Thoracic aorta (tissue), 2 donors: ENCODE measurements around the gene ENG. TPM values are rescaled to one million over a fixed set of nuclear protein-coding genes. Genes with fewer than 3 reads are reported as not detected.
"Not testable (repeated sequence)": the region's sequence is repeated elsewhere in the genome, so short reads cannot be mapped to it uniquely, and the experiment has no call there.

ENCODE experiments used
- ATAC-seq: fragments of 150-250 bp; one replicate; pipeline ENCODE4 v1.8.0; 2017; ENCODE audit warnings: low read depth; ENCODE audit not compliant: insufficient number of reproducible peaks, low FRiP score
- DNase-seq: peaks from one replicate; pipeline ENCODE4 v3.0.0-alpha.2; 2020; ENCODE audit warnings: low spot score
- H3K27ac ChIP-seq, 2 donors: fragments of 200-600 bp; sonication (generic); 1 replicate in 1 of 2; 2 replicates in 1 of 2; pipeline ENCODE4 v1.5.1; 2016; ENCODE audit warnings: mild to moderate bottlenecking in 2 of 2, moderate library complexity in 2 of 2
- H3K27me3 ChIP-seq: fragments of 200-600 bp; sonication (generic); replicated peaks from 2 replicates; pipeline ENCODE4 v1.6.0; 2016; ENCODE audit warnings: mild to moderate bottlenecking; ENCODE audit not compliant: insufficient read depth
- H3K36me3 ChIP-seq: fragments of 200-600 bp; sonication (generic); one replicate; pipeline ENCODE4 v1.5.1; 2016
- H3K4me1 ChIP-seq, 2 donors: fragments of 200-600 bp; sonication (generic); 1 replicate in 1 of 2; 2 replicates in 1 of 2; pipeline versions ENCODE4 v1.5.1 to v1.6.0; 2016; ENCODE audit warnings: low read depth in 2 of 2, mild to moderate bottlenecking in 1 of 2; ENCODE audit not compliant: control insufficient read depth in 1 of 2
- H3K4me3 ChIP-seq: fragments of 200-600 bp; sonication (generic); 2 replicates; pipeline ENCODE4 v1.5.1; 2016; ENCODE audit warnings: mild to moderate bottlenecking
- H3K9me3 ChIP-seq: fragments of 200-600 bp; sonication (generic); 2 replicates; pipeline ENCODE4 v1.5.1; 2016
- CTCF ChIP-seq: fragments of 200-600 bp; sonication (generic); IDR thresholded peaks from one replicate; pipeline ENCODE4 v1.5.1; 2019; ENCODE audit warnings: antibody characterized with exemption
- total RNA-seq, 2 donors: library from RNA; depleted of rRNA; stranded (reverse); fragments of >200 nt; gene quantifications; one replicate each; pipeline versions ENCODE4 v1.1.0 to v1.2.3, GENCODE V29; 2016

ENG gene
- total RNA-seq, 2 donors from 2014 or later: 239 to 268 TPM

DNA sequence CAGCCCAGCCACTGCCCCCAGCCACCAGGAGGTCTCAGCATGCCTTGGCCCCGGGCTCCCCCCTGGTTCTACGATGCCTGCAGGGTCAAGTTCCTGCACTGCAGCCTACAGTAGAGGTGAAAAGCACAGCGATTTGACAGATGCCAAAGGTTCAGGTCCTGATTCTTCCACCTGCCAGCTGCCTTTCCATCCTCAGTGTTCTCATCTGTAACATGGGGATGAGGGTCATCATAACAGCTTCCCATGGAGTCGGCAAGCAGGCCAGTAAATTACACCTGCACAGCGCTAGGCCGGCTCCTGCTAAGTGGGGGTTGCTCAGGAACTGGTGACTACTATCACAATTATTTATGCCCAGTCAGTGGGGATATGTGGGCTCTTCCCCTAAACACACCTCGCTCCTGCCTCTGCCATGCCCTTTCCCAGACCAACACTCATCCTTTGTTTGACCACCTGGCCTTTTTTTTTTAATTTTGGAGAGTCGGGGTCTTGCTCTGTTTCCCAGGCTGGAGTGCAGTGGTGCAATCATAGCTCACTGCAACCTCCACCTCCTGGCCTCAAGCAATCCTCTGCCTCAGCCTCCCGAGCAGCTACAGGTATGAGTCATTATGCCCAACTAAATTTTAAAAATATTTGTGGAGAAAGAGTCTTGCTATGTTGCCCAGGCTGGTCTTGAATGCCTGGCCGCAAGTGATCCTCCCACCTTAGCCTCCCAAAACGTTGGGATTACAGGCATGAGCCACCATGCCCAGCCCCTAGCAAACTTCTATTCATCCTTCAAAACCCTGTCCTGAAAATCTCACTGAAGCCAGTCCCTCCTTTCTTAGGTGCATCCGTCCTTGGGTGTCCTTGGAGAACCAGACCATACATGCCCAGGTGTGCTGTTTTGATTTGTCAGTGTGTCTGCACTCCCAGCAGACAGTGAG, 6.4 kb downstream of the ENG start:
- Histone ChIP-seq H3K36me3 (peaks cover 10% of the 10 kb centered on the region), H3K27ac (peak overlapping the region; percentile 88 to 97), H3K4me3 (peak overlapping the region; percentile 8), H3K4me1 (peaks cover 54 to 77% of the 10 kb centered on the region in 2 donors), H3K9me3 (peaks cover 5% of the 10 kb centered on the region), H3K27me3 (no peaks in the 10 kb centered on the region)
- no peak for TF ChIP-seq CTCF
- ATAC-seq (no peak), DNase-seq (no peak)

DNA sequence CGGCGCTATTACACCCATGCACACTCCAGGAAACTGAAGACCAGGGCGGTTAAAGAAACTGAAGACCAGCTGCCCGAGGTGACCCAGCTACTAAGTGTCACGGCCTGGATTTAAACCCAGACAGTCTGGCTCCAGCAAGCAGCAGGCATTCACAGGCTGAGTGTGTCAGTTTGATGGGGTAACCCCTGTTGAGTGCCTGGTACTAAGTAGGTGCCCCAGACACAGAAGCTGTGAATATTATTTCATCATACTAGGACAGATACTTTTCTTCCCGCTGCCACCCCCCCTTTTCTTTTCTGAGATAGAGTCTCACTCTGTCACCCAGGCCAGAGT, 7.3 kb downstream of the ENG start:
- Histone ChIP-seq H3K36me3 (peaks cover 16% of the 10 kb centered on the region), H3K9me3 (peaks cover 5% of the 10 kb centered on the region), H3K4me3 (peak overlapping the region; percentile 6), H3K27me3 (no peaks in the 10 kb centered on the region), H3K27ac (peak overlapping the region; percentile 88 to 97), H3K4me1 (peaks cover 46 to 68% of the 10 kb centered on the region in 2 donors)
- DNase-seq (no peak), ATAC-seq (peak; percentile 38)
- no peak for TF ChIP-seq CTCF

DNA sequence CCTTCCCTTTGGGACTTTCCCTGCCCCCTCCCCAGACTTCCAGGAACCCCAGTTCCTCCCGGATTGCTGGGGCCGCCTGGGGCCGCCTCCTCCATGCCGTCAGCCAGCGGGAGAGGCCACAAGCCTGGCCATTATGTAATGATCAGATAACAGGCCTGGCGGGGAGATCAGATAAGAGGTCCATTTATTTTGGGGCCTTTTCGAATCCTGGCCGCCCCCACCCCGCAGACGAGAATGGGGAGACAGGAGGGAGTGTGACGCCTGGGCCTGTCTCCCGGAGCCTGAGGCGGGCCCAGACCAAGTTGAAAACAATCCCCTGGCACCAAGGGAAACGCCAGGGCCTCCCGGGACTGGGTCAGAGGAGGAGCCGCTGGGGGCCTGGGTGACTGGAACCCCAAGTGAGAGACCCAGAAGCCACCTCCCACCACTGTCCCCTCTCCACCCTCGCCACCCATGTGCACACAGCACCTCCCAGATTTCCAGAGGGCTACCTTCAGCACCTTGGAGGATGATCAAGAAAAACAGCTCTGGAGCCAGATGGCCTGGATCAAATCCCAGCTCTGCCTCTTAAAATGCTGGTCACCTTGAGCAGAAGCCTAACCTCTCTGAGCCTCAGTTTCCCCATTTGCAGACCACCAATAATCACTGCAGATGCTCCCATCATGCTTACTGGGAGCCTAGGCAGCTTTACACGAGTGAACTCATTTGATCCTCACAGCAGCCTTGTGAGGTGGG, 7.8 kb downstream of the ENG start:
- TF ChIP-seq CTCF: no peak
- DNase-seq (no peak), ATAC-seq (peak; percentile 62)
- H3K36me3 ChIP-seq: peaks cover 20% of the 10 kb centered on the region
- H3K27me3 ChIP-seq: no peaks in the 10 kb centered on the region
- peak overlapping the region; percentile 6 for H3K4me3 ChIP-seq
- H3K27ac ChIP-seq: peak overlapping the region; percentile 88 to 97
- H3K4me1 ChIP-seq: peaks cover 45 to 63% of the 10 kb centered on the region in 2 donors
- peaks cover 5% of the 10 kb centered on the region for H3K9me3 ChIP-seq

GRCh38 chr9:127845619-127846018, 8.8 kb downstream of the ENG start:
- peaks cover 44 to 62% of the 10 kb centered on the region in 2 donors for H3K4me1 ChIP-seq
- not testable (repeated sequence) for DNase-seq, ATAC-seq, H3K9me3 ChIP-seq, H3K4me3 ChIP-seq, H3K27me3 ChIP-seq
- peaks cover 26% of the 10 kb centered on the region for H3K36me3 ChIP-seq
- H3K27ac ChIP-seq: peak overlapping the region; percentile 88 to 97

DNA sequence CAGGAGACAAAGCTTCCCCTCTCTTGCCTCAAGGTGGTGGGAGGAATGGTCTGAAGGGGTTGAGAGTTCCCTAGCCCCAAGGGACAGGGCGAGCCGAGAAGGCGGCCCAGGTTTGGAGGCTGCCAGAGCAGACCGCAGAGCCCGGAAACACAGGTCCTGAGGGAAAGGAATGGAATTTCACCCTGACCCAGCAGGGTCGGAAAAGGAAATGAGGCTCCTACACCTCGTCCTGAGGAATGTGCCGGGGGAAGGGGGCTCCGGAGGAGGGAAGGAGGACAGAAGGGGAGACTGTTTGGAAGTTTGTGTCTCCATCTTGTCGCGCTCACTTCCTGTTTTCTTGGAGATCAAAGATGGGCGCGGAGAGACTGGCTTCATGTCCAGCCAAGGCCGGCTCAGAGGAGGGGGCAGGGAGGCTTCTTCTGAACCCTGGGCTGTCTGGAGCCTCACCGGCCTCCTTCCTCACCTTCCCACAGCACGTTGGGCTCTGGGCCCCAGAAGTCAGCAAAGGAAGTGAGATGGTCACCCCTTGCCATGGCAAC, 9.6 kb downstream of the ENG start:
- no peak for DNase-seq
- H3K4me1 ChIP-seq: peaks cover 44 to 63% of the 10 kb centered on the region in 2 donors
- ATAC-seq: no peak

More for the DNA sequence above, 9.6 kb downstream of the ENG start:
- Histone ChIP-seq H3K27ac (peak overlapping the region; percentile 88 to 97), H3K4me3 (peak overlapping the region; percentile 13), H3K36me3 (peaks cover 23% of the 10 kb centered on the region), H3K27me3 (no peaks in the 10 kb centered on the region), H3K9me3 (peaks cover 5% of the 10 kb centered on the region)
- TF ChIP-seq CTCF: no peak
